D721Med (cell line): Measurements from ENCODE around the gene DEFB125.

Experiments
- DNase-seq: peaks from one replicate; pipeline ENCODE4 v3.0.0; 2011; ENCODE audit warnings: low spot score; ENCODE audit not compliant: insufficient read length
- FAIRE-seq: peaks from 2 replicates; lab custom pipeline; 2011; peaks lifted over from hg19 to GRCh38; lab: Jason Lieb, UNC
- CTCF ChIP-seq: IDR thresholded peaks from 2 replicates; pipeline ENCODE4 v1.5.1; 2012; ENCODE audit warnings: mild to moderate bottlenecking, control low read depth; ENCODE audit not compliant: insufficient read depth; ENCODE audit errors: missing control alignments

DEFB125 gene

GRCh38 chr20:145877-146276, 58.4 kb downstream of the DEFB125 start:
- FAIRE-seq (no peak), DNase-seq (no peak)
- TF ChIP-seq CTCF: no peak
